Stimulated activated CD4-positive, alpha-beta T cell treated with anti-CD3 and anti-CD28 coated beads, Interleukin-1b, Interleukin-23, amount 100 ng/mL, for 48 hours (primary cell): ENCODE results near the gene COX6A2.
A peak's percentile ranks its signal among the peaks of the same experiment; 100 is the strongest.

ENCODE experiments used
- DNase-seq: peaks from one replicate; pipeline ENCODE4 v3.0.0-alpha.2; 2020

The COX6A2 gene

DNA sequence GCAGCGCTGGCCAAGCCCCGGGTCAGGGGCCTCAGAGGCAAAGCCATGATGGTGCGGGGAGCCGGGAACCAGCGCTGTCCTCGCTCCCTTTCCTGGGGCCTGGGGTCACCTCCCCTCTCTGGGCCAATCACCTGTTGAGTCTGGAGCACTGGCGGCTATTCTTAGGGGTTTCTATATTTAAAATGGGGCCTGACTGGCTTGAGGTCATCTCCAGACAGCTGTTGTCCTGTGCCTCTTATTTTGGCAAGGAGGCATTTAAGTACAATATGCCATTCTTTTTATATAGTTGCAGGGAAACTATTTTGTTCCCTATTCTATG is at the start of gene COX6A2:
TSS of gene COX6A2 (minus strand) at position 82 of the 319 bp plus-strand sequence. CDS start at position 47, 35 bp downstream.
- DNase-seq = no peak

DNA sequence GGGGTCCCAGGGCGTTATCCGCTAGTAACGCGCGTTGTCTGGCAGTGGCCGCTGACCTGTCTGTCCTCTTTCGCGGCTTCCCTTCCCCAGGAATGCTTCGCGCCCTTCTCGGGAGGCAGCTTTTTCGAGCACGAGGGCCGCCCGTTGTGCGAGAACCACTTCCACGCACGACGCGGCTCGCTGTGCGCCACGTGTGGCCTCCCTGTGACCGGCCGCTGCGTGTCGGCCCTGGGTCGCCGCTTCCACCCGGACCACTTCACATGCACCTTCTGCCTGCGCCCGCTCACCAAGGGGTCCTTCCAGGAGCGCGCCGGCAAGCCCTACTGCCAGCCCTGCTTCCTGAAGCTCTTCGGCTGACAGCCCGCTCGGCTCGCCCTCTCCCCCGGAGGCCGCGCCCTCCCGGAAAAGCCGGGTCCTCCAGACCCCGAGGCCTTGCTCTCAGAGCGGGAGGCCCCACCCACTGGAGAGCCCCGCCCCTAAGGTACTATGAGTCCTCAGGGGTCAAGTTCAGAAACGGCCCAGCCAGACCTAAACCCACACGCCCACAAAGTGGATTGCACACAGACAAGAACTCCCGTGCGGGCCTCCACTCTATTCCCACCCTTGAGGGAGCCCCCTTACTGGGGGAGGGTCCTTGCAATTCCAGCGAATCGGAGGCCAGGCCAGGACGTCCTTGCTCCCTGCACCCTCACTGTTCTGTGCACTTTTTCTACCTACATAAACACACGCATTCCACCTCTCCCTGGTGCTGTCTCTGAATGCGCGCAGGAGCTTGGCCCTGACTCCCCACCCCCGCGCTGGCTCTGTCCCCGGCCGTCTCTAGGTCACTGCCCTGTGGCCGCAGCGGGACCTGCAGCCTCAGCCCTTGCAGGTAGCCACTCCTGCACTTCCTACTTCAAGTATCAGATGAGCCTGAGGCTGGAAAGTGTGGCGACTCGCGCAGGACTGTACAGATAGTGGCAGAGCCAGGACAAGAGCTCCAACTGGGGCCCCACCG is 49.4 kb upstream of the COX6A2 start:
- no peak for DNase-seq

GRCh38 chr16:31476303-31477219 is 48.4 kb upstream of the COX6A2 start:
- DNase-seq = peak; percentile 88

DNA sequence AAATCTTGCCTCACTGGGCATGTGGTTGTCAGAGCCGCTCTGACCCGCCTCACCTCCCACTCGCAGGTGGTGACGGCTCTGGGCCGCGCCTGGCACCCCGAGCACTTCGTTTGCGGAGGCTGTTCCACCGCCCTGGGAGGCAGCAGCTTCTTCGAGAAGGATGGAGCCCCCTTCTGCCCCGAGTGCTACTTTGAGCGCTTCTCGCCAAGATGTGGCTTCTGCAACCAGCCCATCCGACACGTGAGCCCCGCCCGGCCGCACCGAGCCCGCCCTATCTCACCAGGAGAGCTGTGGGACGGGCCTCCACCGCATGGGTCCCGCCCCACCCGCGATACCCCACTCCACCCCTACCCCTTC is 47.8 kb upstream of the COX6A2 start:
- no peak for DNase-seq

- no peak for DNase-seq
These were observed 46.9 kb upstream of the COX6A2 start for GRCh38 chr16:31474773-31475738.

DNA sequence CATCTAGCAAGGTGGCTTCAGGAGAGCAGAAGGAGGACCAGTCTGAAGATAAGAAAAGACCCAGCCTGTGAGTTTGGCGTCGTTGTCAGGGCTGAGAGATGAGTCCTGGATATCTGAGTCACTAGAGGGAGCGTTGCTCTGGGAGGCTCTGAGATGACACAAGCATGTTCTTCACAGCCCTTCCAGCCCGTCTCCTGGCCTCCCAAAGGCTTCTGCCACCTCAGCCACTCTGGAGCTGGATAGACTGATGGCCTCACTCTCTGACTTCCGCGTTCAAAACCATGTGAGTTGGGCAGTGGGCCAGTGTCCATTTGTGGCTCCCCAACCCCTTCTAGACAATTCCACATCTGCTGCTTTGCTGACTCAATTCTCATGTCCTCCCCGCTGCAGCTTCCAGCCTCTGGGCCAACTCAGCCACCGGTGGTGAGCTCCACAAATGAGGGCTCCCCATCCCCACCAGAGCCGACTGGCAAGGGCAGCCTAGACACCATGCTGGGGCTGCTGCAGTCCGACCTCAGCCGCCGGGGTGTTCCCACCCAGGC is 46.1 kb upstream of the COX6A2 start:
- no peak for DNase-seq

DNA sequence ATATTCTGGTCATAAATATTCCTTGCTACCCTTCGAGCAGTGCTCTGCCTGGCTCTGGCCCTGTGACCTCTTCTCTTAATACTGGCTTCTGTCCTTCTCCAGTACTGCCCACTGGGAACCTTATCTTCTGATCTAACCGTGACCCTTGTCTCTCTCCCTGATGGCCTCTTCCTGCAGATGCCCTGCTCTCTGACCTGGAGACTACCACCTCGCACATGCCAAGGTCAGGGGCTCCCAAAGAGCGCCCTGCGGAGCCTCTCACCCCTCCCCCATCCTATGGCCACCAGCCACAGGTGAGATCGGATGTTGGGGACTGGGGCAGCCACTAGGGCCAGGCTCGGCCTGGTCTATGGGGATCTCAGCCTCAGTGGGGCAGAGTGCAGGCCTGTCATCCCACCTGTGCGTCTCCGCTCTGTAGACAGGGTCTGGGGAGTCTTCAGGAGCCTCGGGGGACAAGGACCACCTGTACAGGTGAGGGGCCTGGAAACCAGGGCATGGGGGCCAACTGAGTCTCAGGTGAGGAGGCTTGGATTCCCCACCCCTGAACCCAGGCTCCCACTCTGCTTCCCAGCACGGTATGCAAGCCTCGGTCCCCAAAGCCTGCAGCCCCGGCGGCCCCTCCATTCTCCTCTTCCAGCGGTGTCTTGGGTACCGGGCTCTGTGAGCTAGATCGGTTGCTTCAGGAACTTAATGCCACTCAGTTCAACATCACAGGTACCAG is 45.3 kb upstream of the COX6A2 start:
- no peak for DNase-seq

DNA sequence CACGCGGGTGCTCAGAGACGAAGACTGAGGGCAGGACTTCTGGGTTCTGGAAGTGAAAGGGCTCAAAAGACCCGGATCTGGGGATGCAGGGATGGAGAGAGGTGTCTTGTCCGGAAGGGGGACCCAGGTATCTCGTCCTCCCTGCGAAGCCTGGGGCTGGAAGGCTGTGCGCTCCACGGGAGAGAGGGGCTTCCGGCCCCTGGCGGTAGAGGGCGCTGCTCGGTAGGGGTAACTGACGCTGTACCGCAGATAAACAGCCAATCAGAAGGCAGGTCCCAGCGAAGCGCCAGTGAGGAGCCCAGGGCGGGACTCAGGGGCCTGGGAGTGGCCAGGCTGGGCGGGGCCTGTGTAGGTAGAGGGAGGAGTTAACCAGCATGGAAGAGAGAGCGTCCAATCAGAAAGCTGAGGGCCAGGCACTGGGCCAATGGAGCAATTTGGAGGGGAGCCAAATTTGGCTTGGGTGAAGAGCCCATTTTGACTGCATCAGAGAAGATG is 44.6 kb upstream of the COX6A2 start:
- peak; percentile 70 for DNase-seq

- DNase-seq = no peak
These were observed 43.9 kb upstream of the COX6A2 start, which contains the start of gene TGFB1I1 for GRCh38 chr16:31471875-31472708. Gene TGFB1I1, plus strand, starts transcription at chr16:31472152. Its CDS starts 37 bp downstream, at chr16:31472189.

- DNase-seq = no peak
These were observed 43.2 kb upstream of the COX6A2 start for GRCh38 chr16:31471241-31471874.

DNA sequence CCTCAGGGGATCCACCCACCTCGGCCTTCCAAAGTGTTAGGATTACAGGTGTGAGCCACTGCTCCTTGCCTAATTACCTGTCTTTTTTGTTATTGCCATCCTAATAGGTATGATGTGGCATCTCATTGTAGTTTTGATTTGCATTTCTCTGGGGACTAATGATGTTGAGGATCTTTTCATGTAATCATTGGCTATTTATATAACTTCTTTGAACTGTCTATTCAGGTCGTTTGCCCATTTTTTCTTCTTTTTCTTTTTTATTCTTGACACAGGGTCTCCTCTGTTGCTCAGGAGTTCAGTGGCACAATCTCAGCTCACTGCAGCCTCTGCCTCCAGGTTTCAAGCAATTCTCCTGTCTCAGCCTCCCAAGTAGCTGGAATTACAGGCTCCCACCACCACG is 42.5 kb upstream of the COX6A2 start:
- no peak for DNase-seq

DNA sequence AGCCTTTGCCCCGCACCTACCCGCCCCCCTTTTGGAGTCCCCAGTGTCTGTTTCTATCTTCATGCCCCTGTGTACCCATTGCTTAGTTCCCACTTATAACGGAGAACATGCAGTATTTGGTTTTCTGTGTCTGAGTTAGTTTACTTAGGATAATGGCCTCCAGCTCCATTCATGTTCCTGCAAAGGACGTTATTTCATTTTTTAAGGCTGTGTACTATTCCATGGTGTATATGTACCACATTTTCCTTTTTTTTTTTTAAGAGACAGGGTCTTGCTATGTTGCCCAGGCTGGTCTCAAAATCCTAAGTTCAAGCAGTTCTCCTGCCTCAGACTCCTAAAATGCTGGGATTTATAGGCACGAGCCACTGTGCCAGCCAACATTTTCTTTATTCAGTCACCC is 39.7 kb upstream of the COX6A2 start:
- DNase-seq = no peak

DNA sequence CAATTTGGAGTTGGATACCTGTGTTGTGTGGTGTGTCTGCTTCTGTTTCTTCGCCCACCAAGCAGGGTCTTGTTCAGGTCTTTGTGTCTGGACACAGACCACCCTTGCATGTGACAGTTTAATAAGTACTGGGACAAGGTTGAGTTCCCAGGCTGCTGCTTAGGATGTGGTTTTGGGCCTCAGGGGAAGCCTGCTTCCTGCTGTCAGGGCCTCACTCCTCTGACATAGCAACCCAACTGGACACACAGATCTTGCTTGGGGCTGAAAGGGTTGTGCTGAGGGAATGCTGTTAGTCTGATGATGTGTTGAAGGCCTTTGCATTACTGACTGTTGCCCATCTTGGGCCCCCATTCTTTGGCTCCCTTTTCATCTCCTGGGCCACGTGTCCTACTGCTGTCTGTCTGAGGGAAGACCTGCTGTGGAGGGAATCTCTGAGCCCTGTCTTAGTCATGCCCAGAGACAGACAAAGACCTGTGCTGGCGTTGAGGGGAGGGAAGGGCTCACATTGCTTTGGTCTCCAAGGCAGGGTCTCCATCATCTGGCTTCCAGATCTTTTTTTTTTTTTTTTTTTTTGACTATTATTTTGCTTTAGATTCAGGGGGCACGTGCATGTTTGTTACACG is 39.1 kb upstream of the COX6A2 start:
- DNase-seq = no peak

- DNase-seq = no peak
These were observed 38.3 kb upstream of the COX6A2 start for GRCh38 chr16:31466381-31466841.

DNA sequence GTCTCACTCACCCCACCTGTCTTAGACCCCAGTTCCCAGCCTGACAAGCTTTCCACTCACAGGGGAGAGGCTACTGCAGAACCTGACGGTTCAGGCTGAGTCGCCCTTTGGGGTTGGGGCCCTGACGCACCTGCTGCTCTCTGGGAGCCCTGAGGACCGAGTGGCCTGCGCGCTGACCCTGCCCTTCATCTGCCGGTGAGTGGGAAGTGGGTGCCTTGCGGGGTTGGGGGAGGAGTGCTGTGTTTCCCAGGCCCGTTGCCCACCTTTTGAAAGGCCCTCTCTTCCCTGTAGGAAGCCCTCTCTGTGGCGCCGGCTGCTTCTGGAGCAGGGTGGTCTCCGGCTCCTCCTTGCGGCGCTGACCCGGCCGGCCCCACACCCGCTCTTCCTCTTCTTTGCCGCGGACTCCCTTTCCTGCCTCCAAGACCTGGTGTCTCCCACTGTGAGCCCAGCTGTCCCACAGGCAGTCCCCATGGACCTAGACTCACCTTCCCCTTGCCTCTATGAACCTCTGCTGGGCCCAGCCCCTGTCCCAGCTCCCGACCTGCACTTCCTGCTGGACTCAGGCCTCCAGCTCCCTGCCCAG is 37.7 kb upstream of the COX6A2 start:
- no peak for DNase-seq

GRCh38 chr16:31464781-31465260 is 36.7 kb upstream of the COX6A2 start:
- no peak for DNase-seq

DNA sequence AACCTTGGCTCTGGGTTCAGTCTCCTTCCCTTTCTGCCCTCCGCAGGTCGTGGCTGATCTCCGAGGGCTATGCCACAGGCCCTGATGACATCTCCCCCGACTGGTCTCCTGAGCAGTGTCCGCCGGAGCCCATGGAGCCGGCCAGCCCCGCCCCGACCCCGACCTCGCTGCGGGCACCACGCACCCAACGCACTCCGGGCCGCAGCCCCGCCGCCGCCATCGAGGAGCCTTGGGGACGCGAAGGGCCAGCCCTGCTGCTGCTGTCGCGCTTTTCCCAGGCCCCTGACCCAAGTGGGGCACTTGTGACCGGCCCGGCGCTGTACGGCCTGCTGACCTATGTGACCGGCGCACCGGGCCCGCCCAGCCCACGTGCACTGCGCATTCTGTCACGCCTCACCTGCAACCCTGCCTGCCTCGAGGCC is 36.2 kb upstream of the COX6A2 start:
- DNase-seq = no peak
